PC-9 (cell line): ENCODE measurements around the gene KATNA1.

Experiments
- CTCF ChIP-seq: fragments of 200-600 bp; sonication (generic); conservative IDR thresholded peaks from 2 replicates; pipeline ENCODE4 v1.6.1; 2017; ENCODE audit warnings: mixed run types, antibody characterized with exemption, mild to moderate bottlenecking, moderate library complexity
- EZH2 ChIP-seq: fragments of 200-600 bp; sonication (generic); IDR thresholded peaks from 2 replicates; pipeline ENCODE4 v1.8.0; 2017; ENCODE audit warnings: antibody characterized with exemption, low read depth

- TF ChIP-seq EZH2 (no peak), CTCF (no peak)
Measured at GRCh38 chr6:149581349-149581748, 67.2 kb downstream of the KATNA1 start.
